Neuronal stem cell (in vitro differentiated cells): ENCODE results near the gene PDCD4.
A peak's percentile ranks its signal among the peaks of the same experiment; 100 is the strongest.

Source experiments
- DNase-seq: peaks from one replicate; pipeline ENCODE4 v3.0.0-alpha.2; 2013; ENCODE audit warnings: low spot score
- H2AFZ ChIP-seq: one replicate; pipeline ENCODE4 v1.6.1; 2013; ENCODE audit warnings: mild to moderate bottlenecking, low read length, inconsistent platforms
- H2AK5ac ChIP-seq: 2 replicates; pipeline ENCODE4 v1.6.1; 2013; ENCODE audit warnings: low read depth, mild to moderate bottlenecking, inconsistent platforms, low read length, moderate library complexity, mixed read lengths
- H2BK120ac ChIP-seq: 2 replicates; pipeline ENCODE4 v1.6.1; 2013; ENCODE audit warnings: low read depth, mild to moderate bottlenecking, inconsistent platforms, low read length, moderate library complexity, mixed read lengths
- H2BK12ac ChIP-seq: one replicate; pipeline ENCODE4 v1.6.1; 2013; ENCODE audit warnings: low read length, inconsistent platforms
- H2BK15ac ChIP-seq: 2 replicates; pipeline ENCODE4 v1.6.1; 2013; ENCODE audit warnings: mild to moderate bottlenecking, low read length, inconsistent platforms, mixed read lengths
- H2BK5ac ChIP-seq: one replicate; pipeline ENCODE4 v1.6.1; 2013; ENCODE audit warnings: inconsistent platforms, mild to moderate bottlenecking, low read length, moderate library complexity
- H3K14ac ChIP-seq: one replicate; pipeline ENCODE4 v1.6.1; 2013; ENCODE audit warnings: low read length, inconsistent platforms
- H3K18ac ChIP-seq: 2 replicates; pipeline ENCODE4 v1.6.1; 2013; ENCODE audit warnings: low read length, inconsistent platforms
- H3K23ac ChIP-seq: 2 replicates; pipeline ENCODE4 v1.6.1; 2013; ENCODE audit warnings: low read depth, mild to moderate bottlenecking, mixed read lengths, low read length, inconsistent platforms; ENCODE audit not compliant: poor library complexity
- H3K27ac ChIP-seq: replicated peaks from 3 replicates; pipeline ENCODE4 v1.5.1; 2013; ENCODE audit warnings: low read length, inconsistent platforms
- H3K27me3 ChIP-seq, 3 experiments: 2 replicates each; pipeline ENCODE4 v1.6.1; 2013; ENCODE audit warnings: low read length in 3 of 3, mild to moderate bottlenecking in 2 of 3, inconsistent platforms in 1 of 3, low read depth in 1 of 3, mixed read lengths in 1 of 3, moderate library complexity in 1 of 3; ENCODE audit not compliant: control insufficient read depth in 3 of 3, insufficient read depth in 3 of 3
- H3K36me3 ChIP-seq, 2 donors: replicated peaks in 1 of 2; 2 replicates each; pipeline ENCODE4 v1.6.1; 2013; ENCODE audit warnings: low read length in 2 of 2; ENCODE audit not compliant: control insufficient read depth in 2 of 2, insufficient read depth in 2 of 2
- H3K4ac ChIP-seq: 2 replicates; pipeline ENCODE4 v1.6.1; 2013; ENCODE audit warnings: inconsistent platforms, mild to moderate bottlenecking, low read length, moderate library complexity
- H3K4me1 ChIP-seq, 2 donors: 1 replicate in 1 of 2; 2 replicates in 1 of 2; pipeline ENCODE4 v1.6.1; 2013; ENCODE audit warnings: low read length in 2 of 2, low read depth in 1 of 2; ENCODE audit not compliant: control insufficient read depth in 2 of 2, insufficient read depth in 1 of 2
- H3K4me2 ChIP-seq: one replicate; pipeline ENCODE4 v1.6.1; 2013; ENCODE audit warnings: mild to moderate bottlenecking, low read length, inconsistent platforms; ENCODE audit not compliant: insufficient read depth, poor library complexity, severe bottlenecking
- H3K4me3 ChIP-seq, 2 donors: 2 replicates each; pipeline ENCODE4 v1.5.1; 2013; ENCODE audit warnings: low read length in 2 of 2, mild to moderate bottlenecking in 2 of 2, inconsistent platforms in 1 of 2, moderate library complexity in 1 of 2
- H3K79me1 ChIP-seq: one replicate; pipeline ENCODE4 v1.6.1; 2013; ENCODE audit warnings: low read depth, mild to moderate bottlenecking, inconsistent platforms, low read length, moderate library complexity
- H3K9ac ChIP-seq: one replicate; pipeline ENCODE4 v1.6.1; 2013; ENCODE audit warnings: mild to moderate bottlenecking, low read depth, low read length, inconsistent platforms; ENCODE audit not compliant: poor library complexity
- H3K9me3 ChIP-seq, 2 donors: replicated peaks in 1 of 2; 2 replicates each; pipeline versions ENCODE3 to v1.6.1; 2013; ENCODE audit warnings: low read length in 2 of 2, mild to moderate bottlenecking in 2 of 2, inconsistent platforms in 1 of 2, low read depth in 1 of 2, mixed read lengths in 1 of 2, moderate library complexity in 1 of 2; ENCODE audit not compliant: control insufficient read depth in 2 of 2, insufficient read depth in 1 of 2
- H4K8ac ChIP-seq: one replicate; pipeline ENCODE4 v1.6.1; 2013; ENCODE audit warnings: low read depth, mild to moderate bottlenecking, inconsistent platforms, low read length, moderate library complexity
- H4K91ac ChIP-seq: one replicate; pipeline ENCODE4 v1.6.1; 2013; ENCODE audit warnings: low read length, low read depth, mild to moderate bottlenecking, inconsistent platforms; ENCODE audit not compliant: poor library complexity
- WGBS, 2 donors: extraction: QIAGEN DNeasy Blood & Tissue Kit; methylation state at CpG; one replicate each; pipeline ENCODE4 v1.1.7; 2013; ENCODE audit warnings: missing lambda C conversion rate in 2 of 2, mixed read lengths in 1 of 2; ENCODE audit not compliant: insufficient read length in 2 of 2, insufficient replicate concordance in 1 of 2; ENCODE audit errors: extremely low coverage in 2 of 2; 5-methylcytosine and 5-hydroxymethylcytosine counted together

PDCD4 gene

GRCh38 chr10:110834629-110835301 is 37.0 kb upstream of the PDCD4 start:
- peaks cover 25 to 44% of the 10 kb centered on the region in 2 donors for H3K4me1 ChIP-seq

GRCh38 chr10:110835841-110836240 is 35.9 kb upstream of the PDCD4 start:
- no peaks in the 10 kb centered on the region for H3K36me3 ChIP-seq
- no peak overlapping the region for H3K4me2 ChIP-seq
- no peak overlapping the region for H3K4ac ChIP-seq
- no peak overlapping the region for H3K27ac ChIP-seq
- H3K18ac ChIP-seq = peak overlapping the region; percentile 32
- peak overlapping the region; percentile 88 for H2AK5ac ChIP-seq
- DNase-seq = no peak
- H3K4me3 ChIP-seq = no peak overlapping the region
- peaks cover 0 to 1% of the 10 kb centered on the region in 2 donors for H3K9me3 ChIP-seq
- peak overlapping the region; percentile 85 for H4K8ac ChIP-seq
- H3K27me3 ChIP-seq = no peaks in the 10 kb centered on the region
- H2BK15ac ChIP-seq = peak overlapping the region; percentile 27
- no peak overlapping the region for H3K9ac ChIP-seq
- H2BK5ac ChIP-seq = no peak overlapping the region
- WGBS, 2 donors = no CpG with 5 or more reads among the region's 7 CpGs
- H3K79me1 ChIP-seq = no peaks in the 10 kb centered on the region
- H2AFZ ChIP-seq = no peak overlapping the region
- peak overlapping the region; percentile 30 for H2BK12ac ChIP-seq
- peak overlapping the region; percentile 34 for H4K91ac ChIP-seq
- no peak overlapping the region for H3K14ac ChIP-seq
- peaks cover 25 to 41% of the 10 kb centered on the region in 2 donors for H3K4me1 ChIP-seq
- H3K23ac ChIP-seq = no peak overlapping the region
- H2BK120ac ChIP-seq = peak overlapping the region; percentile 27

More at GRCh38 chr10:110834629-110835301, 37.0 kb upstream of the PDCD4 start:
- Histone ChIP-seq H4K8ac (no peak overlapping the region), H3K9ac (no peak overlapping the region), H2AK5ac (peak overlapping the region; percentile 39), H2BK15ac (peak overlapping the region; percentile 54), H2AFZ (peak overlapping the region; percentile 69), H3K4me3 (no peak overlapping the region), H2BK120ac (no peak overlapping the region), H3K79me1 (no peaks in the 10 kb centered on the region), H3K23ac (no peak overlapping the region), H3K14ac (no peak overlapping the region), H3K36me3 (no peaks in the 10 kb centered on the region), H2BK5ac (no peak overlapping the region), H3K9me3 (peaks cover 0 to 1% of the 10 kb centered on the region in 2 donors), H3K4me2 (no peak overlapping the region), H2BK12ac (no peak overlapping the region), H3K18ac (peak overlapping the region; percentile 86), H3K4ac (no peak overlapping the region), H4K91ac (no peak overlapping the region), H3K27ac (peak overlapping the region; percentile 37), H3K27me3 (no peaks in the 10 kb centered on the region)
- no CpG with 5 or more reads among the region's 6 CpGs for WGBS, 2 donors
- peak; percentile 37 for DNase-seq

- WGBS, 2 donors = no CpG with 5 or more reads among the region's 3 CpGs
- Histone ChIP-seq H3K4me2 (no peak overlapping the region), H3K23ac (no peak overlapping the region), H2AK5ac (no peak overlapping the region), H3K4me3 (no peak overlapping the region), H3K4me1 (peaks cover 25 to 41% of the 10 kb centered on the region in 2 donors), H3K18ac (no peak overlapping the region), H2BK5ac (no peak overlapping the region), H3K36me3 (no peaks in the 10 kb centered on the region), H2BK12ac (no peak overlapping the region), H2BK120ac (no peak overlapping the region), H3K4ac (no peak overlapping the region), H2AFZ (no peak overlapping the region), H3K79me1 (no peaks in the 10 kb centered on the region), H3K14ac (no peak overlapping the region), H4K8ac (no peak overlapping the region), H2BK15ac (no peak overlapping the region), H3K27me3 (no peaks in the 10 kb centered on the region), H3K27ac (no peak overlapping the region), H4K91ac (no peak overlapping the region), H3K9ac (no peak overlapping the region), H3K9me3 (peaks cover 0 to 1% of the 10 kb centered on the region in 2 donors)
- DNase-seq = no peak
These were observed 35.0 kb upstream of the PDCD4 start for GRCh38 chr10:110836706-110837105.

GRCh38 chr10:110837418-110838171 is 34.1 kb upstream of the PDCD4 start:
- Histone ChIP-seq H2BK5ac (no peak overlapping the region), H3K4ac (no peak overlapping the region), H2BK12ac (no peak overlapping the region), H3K27me3 (no peaks in the 10 kb centered on the region), H3K18ac (no peak overlapping the region), H3K9ac (no peak overlapping the region), H3K79me1 (no peaks in the 10 kb centered on the region), H3K4me2 (no peak overlapping the region), H2BK120ac (no peak overlapping the region), H3K23ac (no peak overlapping the region), H4K91ac (no peak overlapping the region), H3K36me3 (no peaks in the 10 kb centered on the region), H3K9me3 (peaks cover 0 to 1% of the 10 kb centered on the region in 2 donors), H2AFZ (peak overlapping the region; percentile 60), H3K4me3 (no peak overlapping the region), H2AK5ac (no peak overlapping the region), H4K8ac (no peak overlapping the region), H3K27ac (no peak overlapping the region), H3K14ac (no peak overlapping the region), H2BK15ac (no peak overlapping the region), H3K4me1 (peaks cover 26 to 44% of the 10 kb centered on the region in 2 donors)
- WGBS, 2 donors = no CpG with 5 or more reads among the region's 2 CpGs
- no peak for DNase-seq
